GM12878 (cell line): ENCODE data around the gene ABHD12B. TPM values are rescaled to one million over a fixed set of nuclear protein-coding genes. Genes with fewer than 3 reads are reported as not detected.

Source experiments
- ATAC-seq: fragments of 200-7000 bp; cut with Tn5 transposase; 3 replicates; pipeline ENCODE4 v1.9.1; 2020; ENCODE audit warnings: mild to moderate bottlenecking, moderate library complexity
- BruUV-seq: library from RNA; stranded (reverse); fragments of 400-500 nt; replicated peaks from 2 replicates; lab custom pipeline; 2021; lab: Mats Ljungman, UMichigan
- CTCF ChIA-PET: fragments of 300-600 bp; sonication (Branson Sonifier 250); formaldehyde crosslinking; extraction: SDS; loops from one replicate; lab custom pipeline; 2021; ENCODE audit warnings: inconsistent platforms; lab: Yijun Ruan, JAX
- POLR2A ChIA-PET: fragments of 350-600 bp; formaldehyde crosslinking; extraction: SDS; loops from one replicate; lab custom pipeline; 2021; ENCODE audit warnings: inconsistent platforms; lab: Charles Lee
- RAD21 ChIA-PET: fragments of 300-600 bp; sonication (Branson Sonifier 250); formaldehyde crosslinking; loops from one replicate; lab custom pipeline; 2023; ENCODE audit warnings: antibody characterized with exemption; ENCODE audit not compliant: unreplicated experiment; lab: Charles Lee
- SMC1A ChIA-PET: fragments of 300-600 bp; sonication (Branson Sonifier 250); formaldehyde crosslinking; loops from one replicate; lab custom pipeline; 2023; ENCODE audit not compliant: unreplicated experiment, uncharacterized antibody; lab: Charles Lee
- DNase-seq: peaks from one replicate; pipeline ENCODE4 v3.0.0-alpha.2; 2011; ENCODE audit warnings: low read depth, low spot score
- FAIRE-seq: peaks from 3 replicates; lab custom pipeline; 2011; peaks lifted over from hg19 to GRCh38; lab: Jason Lieb, UNC
- H2AFZ ChIP-seq: 2 replicates; pipeline ENCODE4 v1.6.0; 2011; ENCODE audit warnings: low read depth, low read length, control low read depth; ENCODE audit not compliant: control insufficient read depth
- H3K27ac ChIP-seq: 2 replicates; pipeline ENCODE4 v1.5.1; 2011; ENCODE audit warnings: control low read depth; ENCODE audit not compliant: control insufficient read depth, insufficient read depth
- H3K27me3 ChIP-seq, 2 experiments: replicated peaks in 1 of 2; 2 replicates each; pipeline versions ENCODE4 v1.6.0 to v1.6.1; 2011; ENCODE audit warnings: low read length in 1 of 2; ENCODE audit not compliant: control insufficient read depth in 2 of 2, insufficient read depth in 2 of 2
- H3K36me3 ChIP-seq, 2 experiments: 2 replicates each; pipeline ENCODE4 v1.5.1; 2011; ENCODE audit warnings: low read length in 1 of 2; ENCODE audit not compliant: control insufficient read depth in 2 of 2, insufficient read depth in 2 of 2
- H3K4me1 ChIP-seq: 2 replicates; pipeline ENCODE4 v1.6.1; 2011; ENCODE audit warnings: mild to moderate bottlenecking, low read length, moderate library complexity, mixed read lengths; ENCODE audit not compliant: control insufficient read depth, insufficient read depth
- H3K4me2 ChIP-seq: 2 replicates; pipeline ENCODE4 v1.6.0; 2011; ENCODE audit warnings: control low read depth; ENCODE audit not compliant: control insufficient read depth, insufficient read depth
- H3K4me3 ChIP-seq: fragments of 200-600 bp; sonication (generic); 2 replicates; pipeline ENCODE4 v1.5.1; 2016
- H3K79me2 ChIP-seq: 2 replicates; pipeline ENCODE4 v1.6.0; 2011; ENCODE audit warnings: low read length; ENCODE audit not compliant: control insufficient read depth, insufficient read depth
- H3K9ac ChIP-seq: 2 replicates; pipeline ENCODE4 v1.8.0; 2011; ENCODE audit warnings: low read length, control low read depth, mixed read lengths; ENCODE audit not compliant: control insufficient read depth, insufficient read depth
- H3K9me3 ChIP-seq: replicated peaks from 3 replicates; pipeline ENCODE4 v1.5.1; 2011; ENCODE audit warnings: mild to moderate bottlenecking, low read length; ENCODE audit not compliant: control insufficient read depth, insufficient read depth
- H4K20me1 ChIP-seq: 2 replicates; pipeline ENCODE4 v1.6.0; 2011; ENCODE audit not compliant: control insufficient read depth, insufficient read depth
- CBX5 ChIP-seq: sonication (generic); IDR thresholded peaks from 2 replicates; pipeline ENCODE4 v1.6.1; 2016; ENCODE audit warnings: low read depth, moderate library complexity, mild to moderate bottlenecking, inconsistent platforms
- E2F4 ChIP-seq: IDR thresholded peaks from 2 replicates; pipeline ENCODE4 v1.6.1; 2012; ENCODE audit warnings: low read depth, low read length, improper control_type of control experiment
- E4F1 ChIP-seq: fragments of 450-650 bp; IDR thresholded peaks from 2 replicates; pipeline ENCODE4 v1.6.1; 2018; ENCODE audit warnings: borderline replicate concordance, mild to moderate bottlenecking; ENCODE audit not compliant: partially characterized antibody
- LARP7 ChIP-seq: fragments of 450-650 bp; IDR thresholded peaks from 2 replicates; pipeline ENCODE4 v1.6.1; 2017; ENCODE audit warnings: mild to moderate bottlenecking
- MYC ChIP-seq: IDR thresholded peaks from 2 replicates; pipeline ENCODE4 v1.6.1; 2011; ENCODE audit warnings: mild to moderate bottlenecking, low read length, moderate library complexity, inconsistent platforms; ENCODE audit not compliant: insufficient read depth, insufficient replicate concordance, insufficient read length, severe bottlenecking
- NFYB ChIP-seq: IDR thresholded peaks from 2 replicates; pipeline ENCODE4 v1.6.1; 2011; ENCODE audit warnings: low read depth, mild to moderate bottlenecking, low read length, improper control_type of control experiment, moderate library complexity; ENCODE audit not compliant: insufficient read depth
- TBL1XR1 ChIP-seq: IDR thresholded peaks from 2 replicates; pipeline ENCODE4 v1.6.1; 2012; ENCODE audit warnings: low read depth, low read length, improper control_type of control experiment
- USF2 ChIP-seq: IDR thresholded peaks from 2 replicates; pipeline ENCODE4 v1.6.1; 2011; ENCODE audit warnings: low read depth, low read length, improper control_type of control experiment, borderline replicate concordance
- WGBS: methylation state at CpG from one replicate; pipeline ENCODE4 v1.1.6; 2016; ENCODE audit warnings: low lambda C conversion rate; ENCODE audit not compliant: insufficient replicate concordance, insufficient coverage; ENCODE audit errors: missing lambda C conversion rate; 5-methylcytosine and 5-hydroxymethylcytosine counted together
- in situ Hi-C: fragments of 300-500 bp; cut with MboI; formaldehyde crosslinking; loops from 9 replicates; pipeline ENCODE4 v1.14.3; 2018; ENCODE audit warnings: mixed read lengths
- intact Hi-C: fragments of 100-400 bp; cut with micrococcal nuclease; formaldehyde crosslinking; loops from one replicate; pipeline ENCODE4 v1.14.2; 2022; ENCODE audit not compliant: unreplicated experiment
- polyA plus RNA-seq, 11 experiments: library from polyadenylated mRNA; depleted of rRNA in 4 of 11; unstranded in 6 of 11; stranded (reverse) in 5 of 11; fragments of >200 nt; fragmentation: Nextera tagmentation in 4 of 11; fragmentation: Illumina TruSeq in 1 of 11; extraction: Ambion mirVana in 4 of 11; extraction: Trizol in 1 of 11; gene quantifications; 1 replicate in 1 of 11; 2 replicates in 10 of 11; pipeline versions ENCODE4 v1.2.1 to v1.2.3, GENCODE V29; 2011 to 2016; ENCODE audit warnings: inconsistent platforms in 2 of 11, missing spikeins in 2 of 11, low read depth in 1 of 11
- total RNA-seq, 4 experiments: library from RNA; depleted of rRNA in 3 of 4; stranded (reverse); fragments of >200 nt in 3 of 4; fragmentation: Illumina TruSeq in 1 of 4; extraction: Trizol in 1 of 4; gene quantifications; 2 replicates each; pipeline versions ENCODE4 v1.2.1 to v1.2.3, GENCODE V29; 2013 to 2021

ABHD12B gene
- total and polyA plus RNA-seq, 10 of the 15 experiments (the other 5 are each of a cell fraction or from before 2014, with no cell fraction given) = not detected

- TF ChIP-seq E2F4 (no peak), TBL1XR1 (no peak), NFYB (no peak), MYC (no peak), CBX5 (no peak), E4F1 (no peak), LARP7 (no peak)
- TF ChIP-seq, all 136 proteins: peak for 0
Observed at GRCh38 chr14:50932156-50932555, 60.3 kb downstream of the ABHD12B start (continued).

DNA sequence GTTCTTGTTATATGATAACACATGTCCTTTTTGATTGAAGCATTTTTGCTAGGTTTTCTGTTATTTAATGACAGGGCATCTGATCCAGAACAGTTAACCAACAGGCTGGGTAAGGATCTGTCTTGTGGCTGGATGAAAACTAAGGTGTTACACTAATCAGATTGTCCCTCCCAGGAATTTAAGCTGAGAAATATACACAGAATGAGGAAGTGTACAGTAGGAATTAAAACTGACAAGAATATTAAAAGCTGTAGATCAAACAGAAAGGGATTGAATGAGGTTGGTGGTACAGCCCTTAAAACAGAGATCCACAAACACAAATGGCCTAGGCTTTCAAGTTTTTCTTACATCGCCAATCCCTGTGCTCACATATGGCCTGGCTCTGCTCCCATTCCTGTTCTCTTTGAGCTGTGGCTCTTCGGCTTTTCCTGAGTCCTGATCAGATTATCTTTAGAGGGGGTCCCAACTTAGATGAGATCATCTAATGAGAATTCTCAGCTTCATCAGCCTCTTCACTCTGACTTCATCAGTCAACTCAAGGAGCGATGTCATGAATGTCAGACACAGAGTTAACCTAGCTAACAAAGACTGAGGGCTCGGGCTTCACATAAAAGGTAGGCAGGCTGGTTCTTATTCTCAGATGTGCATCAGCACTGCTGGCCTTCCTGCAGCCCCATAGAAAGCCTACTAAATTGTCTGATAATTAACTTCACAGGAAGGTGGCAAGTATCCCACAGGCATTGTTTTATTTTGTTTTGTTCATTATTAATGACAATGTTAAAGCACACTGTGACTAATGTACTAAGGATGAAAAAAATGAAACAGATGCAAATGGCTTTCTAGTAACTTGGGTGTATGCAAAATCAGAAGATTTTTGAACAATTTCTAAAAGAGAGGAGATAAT lies 61.0 kb downstream of the ABHD12B start:
- Histone ChIP-seq H3K36me3 (no peaks in the 10 kb centered on the region), H3K27ac (no peak overlapping the region), H4K20me1 (no peaks in the 10 kb centered on the region), H3K9ac (no peak overlapping the region), H3K9me3 (no peaks in the 10 kb centered on the region), H3K27me3 (no peaks in the 10 kb centered on the region; a peak in 1 of 4 replicates), H3K79me2 (no peaks in the 10 kb centered on the region), H3K4me3 (no peak overlapping the region), H3K4me2 (no peak overlapping the region), H2AFZ (no peak overlapping the region), H3K4me1 (peaks cover 6% of the 10 kb centered on the region)
- SMC1A ChIA-PET = no interaction called here
- CTCF ChIA-PET = no interaction called here
- FAIRE-seq = no peak
- DNase-seq = no peak
- intact Hi-C loops (no loop called here), in situ Hi-C loops (no loop called here)
- RAD21 ChIA-PET = no interaction called here
- no peak for ATAC-seq
- no TSS peak for BruUV-seq
- POLR2A ChIA-PET = no interaction called here
- 72% methylated on average over 4 of the region's 4 CpGs for WGBS
- no peak for TF ChIP-seq USF2
